ENCODE data around the gene ATP13A4. TPM values are rescaled to one million over a fixed set of nuclear protein-coding genes. Genes with fewer than 3 reads are reported as not detected.

ATP13A4 gene
- polyA plus RNA-seq, 1 donor from 2014 or later: 6.2 TPM

DNA sequence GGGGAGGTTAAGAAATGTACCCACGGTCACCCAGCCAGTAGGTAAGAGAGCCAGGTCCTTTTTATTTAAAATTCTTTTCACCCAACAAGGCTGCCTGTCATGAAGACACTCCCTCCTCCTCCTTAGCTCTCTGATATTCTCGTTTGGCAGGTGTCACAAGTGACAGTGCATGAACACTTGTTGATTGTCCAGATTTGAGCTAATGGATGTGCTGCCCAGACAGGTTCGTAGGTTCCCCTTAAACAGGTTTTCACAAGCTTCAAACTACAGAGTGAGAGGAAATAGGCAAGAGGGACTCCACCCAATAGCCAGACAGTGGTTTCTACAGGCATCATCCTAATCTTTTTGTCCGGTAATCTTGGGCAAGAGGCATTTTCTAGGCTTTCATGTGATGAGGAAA is 32.2 kb downstream of the ATP13A4 start:
- no peaks in the 10 kb centered on the region for H3F3A ChIP-seq (ENCODE audit: insufficient read depth, low read length, poor library complexity, severe bottlenecking)
- no peaks in the 10 kb centered on the region for H3K27me3 ChIP-seq (ENCODE audit: insufficient read depth, low read depth, low read length)
- no peaks in the 10 kb centered on the region for H3K36me3 ChIP-seq (ENCODE audit: insufficient read depth, low read length)
- no peak overlapping the region for H2AFZ ChIP-seq (ENCODE audit: low read depth, low read length)
- no peak overlapping the region for H3K27ac ChIP-seq (ENCODE audit: low read length)
- H3K4me3 ChIP-seq (ENCODE audit: low read length): no peak overlapping the region
- H3K9me3 ChIP-seq (ENCODE audit: low read length): no peaks in the 10 kb centered on the region
- no peak overlapping the region for H3K9ac ChIP-seq (ENCODE audit: low read length)
- H3K9me2 ChIP-seq (ENCODE audit: insufficient read depth, low read length): no peaks in the 10 kb centered on the region
- TF ChIP-seq, protein P1, sequence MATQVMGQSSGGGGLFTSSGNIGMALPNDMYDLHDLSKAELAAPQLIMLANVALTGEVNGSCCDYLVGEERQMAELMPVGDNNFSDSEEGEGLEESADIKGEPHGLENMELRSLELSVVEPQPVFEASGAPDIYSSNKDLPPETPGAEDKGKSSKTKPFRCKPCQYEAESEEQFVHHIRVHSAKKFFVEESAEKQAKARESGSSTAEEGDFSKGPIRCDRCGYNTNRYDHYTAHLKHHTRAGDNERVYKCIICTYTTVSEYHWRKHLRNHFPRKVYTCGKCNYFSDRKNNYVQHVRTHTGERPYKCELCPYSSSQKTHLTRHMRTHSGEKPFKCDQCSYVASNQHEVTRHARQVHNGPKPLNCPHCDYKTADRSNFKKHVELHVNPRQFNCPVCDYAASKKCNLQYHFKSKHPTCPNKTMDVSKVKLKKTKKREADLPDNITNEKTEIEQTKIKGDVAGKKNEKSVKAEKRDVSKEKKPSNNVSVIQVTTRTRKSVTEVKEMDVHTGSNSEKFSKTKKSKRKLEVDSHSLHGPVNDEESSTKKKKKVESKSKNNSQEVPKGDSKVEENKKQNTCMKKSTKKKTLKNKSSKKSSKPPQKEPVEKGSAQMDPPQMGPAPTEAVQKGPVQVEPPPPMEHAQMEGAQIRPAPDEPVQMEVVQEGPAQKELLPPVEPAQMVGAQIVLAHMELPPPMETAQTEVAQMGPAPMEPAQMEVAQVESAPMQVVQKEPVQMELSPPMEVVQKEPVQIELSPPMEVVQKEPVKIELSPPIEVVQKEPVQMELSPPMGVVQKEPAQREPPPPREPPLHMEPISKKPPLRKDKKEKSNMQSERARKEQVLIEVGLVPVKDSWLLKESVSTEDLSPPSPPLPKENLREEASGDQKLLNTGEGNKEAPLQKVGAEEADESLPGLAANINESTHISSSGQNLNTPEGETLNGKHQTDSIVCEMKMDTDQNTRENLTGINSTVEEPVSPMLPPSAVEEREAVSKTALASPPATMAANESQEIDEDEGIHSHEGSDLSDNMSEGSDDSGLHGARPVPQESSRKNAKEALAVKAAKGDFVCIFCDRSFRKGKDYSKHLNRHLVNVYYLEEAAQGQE (IDR thresholded peaks at IDR 0.05; ENCODE audit: borderline replicate concordance): no peak
- no peak for TF ChIP-seq SMC3 (conservative IDR thresholded peaks at IDR 0.05; ENCODE audit: poor library complexity)
- TF ChIP-seq EP300 (conservative IDR thresholded peaks at IDR 0.05; ENCODE audit: poor library complexity, severe bottlenecking): no peak
- no peak for TF ChIP-seq RAD21 (conservative IDR thresholded peaks at IDR 0.05)
- TF ChIP-seq, protein P2, sequence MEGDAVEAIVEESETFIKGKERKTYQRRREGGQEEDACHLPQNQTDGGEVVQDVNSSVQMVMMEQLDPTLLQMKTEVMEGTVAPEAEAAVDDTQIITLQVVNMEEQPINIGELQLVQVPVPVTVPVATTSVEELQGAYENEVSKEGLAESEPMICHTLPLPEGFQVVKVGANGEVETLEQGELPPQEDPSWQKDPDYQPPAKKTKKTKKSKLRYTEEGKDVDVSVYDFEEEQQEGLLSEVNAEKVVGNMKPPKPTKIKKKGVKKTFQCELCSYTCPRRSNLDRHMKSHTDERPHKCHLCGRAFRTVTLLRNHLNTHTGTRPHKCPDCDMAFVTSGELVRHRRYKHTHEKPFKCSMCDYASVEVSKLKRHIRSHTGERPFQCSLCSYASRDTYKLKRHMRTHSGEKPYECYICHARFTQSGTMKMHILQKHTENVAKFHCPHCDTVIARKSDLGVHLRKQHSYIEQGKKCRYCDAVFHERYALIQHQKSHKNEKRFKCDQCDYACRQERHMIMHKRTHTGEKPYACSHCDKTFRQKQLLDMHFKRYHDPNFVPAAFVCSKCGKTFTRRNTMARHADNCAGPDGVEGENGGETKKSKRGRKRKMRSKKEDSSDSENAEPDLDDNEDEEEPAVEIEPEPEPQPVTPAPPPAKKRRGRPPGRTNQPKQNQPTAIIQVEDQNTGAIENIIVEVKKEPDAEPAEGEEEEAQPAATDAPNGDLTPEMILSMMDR (IDR thresholded peaks at IDR 0.05; ENCODE audit: poor library complexity, severe bottlenecking): no peak
- TF ChIP-seq POLR2AphosphoS5 (IDR thresholded peaks at IDR 0.05): no peak
- no peak for TF ChIP-seq MXI1 (conservative IDR thresholded peaks at IDR 0.05; ENCODE audit: poor library complexity, severe bottlenecking)
- no peak for TF ChIP-seq TAF1 (IDR thresholded peaks at IDR 0.05; ENCODE audit: low read depth)
- no peak for TF ChIP-seq EZH2 (IDR thresholded peaks at IDR 0.05; ENCODE audit: borderline replicate concordance, insufficient read depth, low read length, poor library complexity, severe bottlenecking)
- no peaks in the 10 kb centered on the region for H4K20me1 ChIP-seq (ENCODE audit: insufficient read depth)
- no peak overlapping the region for H3K4me2 ChIP-seq (ENCODE audit: low read length)
- H3K79me2 ChIP-seq (replicated peaks; ENCODE audit: insufficient read depth, low read length): no peaks in the 10 kb centered on the region

DNA sequence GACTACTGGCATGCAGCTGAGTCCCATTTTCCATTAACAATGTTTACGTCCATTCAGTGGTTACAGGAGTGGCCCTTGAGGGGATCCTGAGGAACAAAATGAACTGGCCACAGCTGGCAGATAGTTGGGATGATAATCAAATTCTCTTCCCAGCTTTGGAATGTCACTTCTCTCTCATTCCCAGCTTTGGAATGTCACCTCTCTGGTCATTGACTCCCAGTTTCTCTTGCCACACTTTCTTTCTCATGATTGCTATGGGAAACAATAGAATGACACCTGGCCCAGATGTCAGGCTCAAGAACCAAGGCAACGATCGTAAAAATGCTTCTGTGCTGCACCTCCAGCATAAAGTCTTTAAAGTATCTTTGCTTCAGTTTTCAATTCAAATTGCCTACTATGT is 34.0 kb downstream of the ATP13A4 start:
- Histone ChIP-seq H3K4me2 (ENCODE audit: low read length) (no peak overlapping the region), H3K27me3 (ENCODE audit: insufficient read depth, low read depth, low read length) (no peaks in the 10 kb centered on the region), H3K9me2 (ENCODE audit: insufficient read depth, low read length) (no peaks in the 10 kb centered on the region), H3K9ac (ENCODE audit: low read length) (no peak overlapping the region), H3K9me3 (ENCODE audit: low read length) (no peaks in the 10 kb centered on the region), H3K4me3 (ENCODE audit: low read length) (no peak overlapping the region), H3K36me3 (ENCODE audit: insufficient read depth, low read length) (no peaks in the 10 kb centered on the region), H2AFZ (ENCODE audit: low read depth, low read length) (no peak overlapping the region), H3K79me2 (replicated peaks; ENCODE audit: insufficient read depth, low read length) (no peaks in the 10 kb centered on the region), H3K27ac (ENCODE audit: low read length) (no peak overlapping the region), H3F3A (ENCODE audit: insufficient read depth, low read length, poor library complexity, severe bottlenecking) (no peaks in the 10 kb centered on the region), H4K20me1 (ENCODE audit: insufficient read depth) (no peaks in the 10 kb centered on the region)
- TF ChIP-seq MXI1 (conservative IDR thresholded peaks at IDR 0.05; ENCODE audit: poor library complexity, severe bottlenecking) (no peak), TAF1 (IDR thresholded peaks at IDR 0.05; ENCODE audit: low read depth) (no peak), RAD21 (conservative IDR thresholded peaks at IDR 0.05) (no peak), POLR2AphosphoS5 (IDR thresholded peaks at IDR 0.05) (no peak), SMC3 (conservative IDR thresholded peaks at IDR 0.05; ENCODE audit: poor library complexity) (no peak), EP300 (conservative IDR thresholded peaks at IDR 0.05; ENCODE audit: poor library complexity, severe bottlenecking) (no peak)
- TF ChIP-seq, protein P2 (IDR thresholded peaks at IDR 0.05; ENCODE audit: poor library complexity, severe bottlenecking): no peak
- TF ChIP-seq, protein P1 (IDR thresholded peaks at IDR 0.05; ENCODE audit: borderline replicate concordance): no peak
